Muscle of back (tissue), 10 donors: ENCODE results near the gene TMIE. TPM values are rescaled to one million over a fixed set of nuclear protein-coding genes. Genes with fewer than 3 reads are reported as not detected.

Experiments
- polyA plus RNA-seq, 10 donors: library from polyadenylated mRNA; unstranded; fragments of 120-200 nt; gene quantifications; one replicate each; pipeline ENCODE4 v1.2.1, GENCODE V29; 2013; ENCODE audit not compliant: insufficient read length in 10 of 10

The TMIE gene
- polyA plus RNA-seq, 10 donors, result 0.62 to 1.9 (median 0.90) TPM

Other genes with a start within 250 kb of the TMIE start
- gene LTF, start 236.5 kb upstream of the TMIE start, polyA plus RNA-seq, result 1 to 10 TPM; 1.2 to 3.9 (median 1.9) TPM
- under 1 TPM in 1 of 10 donors, not detected in 9; 0.15 TPM for gene RTP3, start 203.4 kb upstream of the TMIE start, polyA plus RNA-seq
- 1 to 10 TPM; 1.9 to 5.3 (median 4.0) TPM for gene LRRC2, start 135.1 kb upstream of the TMIE start, polyA plus RNA-seq
- under 1 TPM; 0.13 to 0.41 (median 0.27) TPM for gene FAM240A, start 88.9 kb upstream of the TMIE start, polyA plus RNA-seq
- 10 to 100 TPM in 1 of 10 donors, 1 to 10 TPM in 9; 2.8 to 10.3 (median 5.1) TPM for gene ALS2CL, start 7.7 kb upstream of the TMIE start, polyA plus RNA-seq
- gene PRSS50, start 16.5 kb downstream of the TMIE start, polyA plus RNA-seq, result under 1 TPM in 7 of 10 donors, not detected in 3; 0.09 to 0.30 (median 0.16) TPM
- 100 to 1,000 TPM in 9 of 10 donors, 10 to 100 TPM in 1; 75.8 to 575 (median 346) TPM for gene MYL3, start 162.1 kb downstream of the TMIE start, polyA plus RNA-seq
- 10 to 100 TPM in 4 of 10 donors, 1 to 10 TPM in 6; 6.9 to 39.0 (median 8.6) TPM for gene PTH1R, start 176.3 kb downstream of the TMIE start, polyA plus RNA-seq